ENCODE data around the gene RABGGTA.

DNA sequence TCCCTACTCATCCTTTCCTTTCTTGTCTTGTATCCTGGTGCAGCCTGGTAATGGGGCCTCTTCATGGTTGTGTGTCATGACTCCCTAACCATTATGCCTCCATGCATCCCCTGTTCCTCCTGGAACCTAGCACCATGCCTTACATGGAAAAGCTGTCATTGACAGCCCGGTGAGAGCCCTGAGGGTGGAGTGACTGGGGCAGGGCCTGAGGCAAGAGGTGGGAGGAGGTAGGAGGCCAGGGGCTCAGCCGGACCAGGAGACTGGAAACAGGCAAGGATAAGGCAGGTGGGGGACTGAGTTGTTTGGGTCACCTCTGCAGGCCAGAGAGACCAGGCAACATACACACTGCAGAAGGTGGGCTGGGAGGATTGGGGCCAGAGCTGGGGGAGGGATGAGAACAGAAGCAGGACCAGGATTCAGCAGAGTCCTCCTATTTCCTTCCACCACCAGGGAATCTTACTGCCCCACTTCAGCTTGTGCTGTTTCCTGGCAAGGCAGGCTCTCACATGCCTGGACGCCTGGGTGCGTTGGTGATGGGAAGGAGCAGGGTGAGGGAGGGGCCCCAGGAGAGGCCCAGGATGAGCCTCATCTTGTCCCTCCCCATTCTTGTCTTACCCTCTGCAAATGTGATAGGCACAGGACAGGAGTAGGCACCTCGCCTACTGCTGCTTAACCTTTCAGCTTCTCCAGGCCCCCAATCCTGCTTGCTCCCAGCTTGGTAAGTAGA, 38.3 kb upstream of the RABGGTA start, which contains the start of gene LTB4R2:
- TF ChIP-seq, protein P1, sequence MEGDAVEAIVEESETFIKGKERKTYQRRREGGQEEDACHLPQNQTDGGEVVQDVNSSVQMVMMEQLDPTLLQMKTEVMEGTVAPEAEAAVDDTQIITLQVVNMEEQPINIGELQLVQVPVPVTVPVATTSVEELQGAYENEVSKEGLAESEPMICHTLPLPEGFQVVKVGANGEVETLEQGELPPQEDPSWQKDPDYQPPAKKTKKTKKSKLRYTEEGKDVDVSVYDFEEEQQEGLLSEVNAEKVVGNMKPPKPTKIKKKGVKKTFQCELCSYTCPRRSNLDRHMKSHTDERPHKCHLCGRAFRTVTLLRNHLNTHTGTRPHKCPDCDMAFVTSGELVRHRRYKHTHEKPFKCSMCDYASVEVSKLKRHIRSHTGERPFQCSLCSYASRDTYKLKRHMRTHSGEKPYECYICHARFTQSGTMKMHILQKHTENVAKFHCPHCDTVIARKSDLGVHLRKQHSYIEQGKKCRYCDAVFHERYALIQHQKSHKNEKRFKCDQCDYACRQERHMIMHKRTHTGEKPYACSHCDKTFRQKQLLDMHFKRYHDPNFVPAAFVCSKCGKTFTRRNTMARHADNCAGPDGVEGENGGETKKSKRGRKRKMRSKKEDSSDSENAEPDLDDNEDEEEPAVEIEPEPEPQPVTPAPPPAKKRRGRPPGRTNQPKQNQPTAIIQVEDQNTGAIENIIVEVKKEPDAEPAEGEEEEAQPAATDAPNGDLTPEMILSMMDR (IDR thresholded peaks at IDR 0.05; ENCODE audit: low read depth, low read length, poor library complexity, severe bottlenecking): no peak
- no peak for TF ChIP-seq EZH2phosphoT487 (IDR thresholded peaks at IDR 0.05; ENCODE audit: borderline replicate concordance, low read length)
